HG02973 (cell line): Measurements from ENCODE around the gene FBXW11.
A peak's percentile ranks its signal among the peaks of the same experiment; 100 is the strongest.
"Not testable (repeated sequence)": the region's sequence is repeated elsewhere in the genome, so short reads cannot be mapped to it uniquely, and the experiment has no call there.

ENCODE experiments used
- ATAC-seq: cut with Tn5 transposase; IDR thresholded peaks from one replicate; pipeline ENCODE4 v1.9.1; 2021; ENCODE audit warnings: moderate library complexity; ENCODE audit not compliant: unreplicated experiment

The FBXW11 gene

GRCh38 chr5:172020110-172020786 is 13.8 kb upstream of the FBXW11 start:
- ATAC-seq, result not testable (repeated sequence)

- no peak for ATAC-seq
These were observed 8.9 kb upstream of the FBXW11 start for GRCh38 chr5:172015346-172015745.

GRCh38 chr5:172010278-172010677 is 3.8 kb upstream of the FBXW11 start:
- no peak for ATAC-seq

- no peak for ATAC-seq
These were observed 3.3 kb upstream of the FBXW11 start for GRCh38 chr5:172009536-172010270.

GRCh38 chr5:172008689-172009141 is 2.3 kb upstream of the FBXW11 start:
- ATAC-seq, result no peak

GRCh38 chr5:172008111-172008455 is 1.6 kb upstream of the FBXW11 start:
- ATAC-seq, result no peak

GRCh38 chr5:172007175-172008110 is 1.0 kb upstream of the FBXW11 start:
- ATAC-seq, result no peak

- ATAC-seq, result no peak
These were observed 624 bp downstream of the FBXW11 start for GRCh38 chr5:172005708-172006320.

GRCh38 chr5:172004824-172005237 is 1.6 kb downstream of the FBXW11 start:
- no peak for ATAC-seq

- ATAC-seq, result no peak
These were observed 2.7 kb downstream of the FBXW11 start for GRCh38 chr5:172003746-172004145.

GRCh38 chr5:172002840-172003512 is 3.5 kb downstream of the FBXW11 start:
- ATAC-seq, result no peak

GRCh38 chr5:172002310-172002709 is 4.1 kb downstream of the FBXW11 start:
- ATAC-seq, result no peak

- peak; percentile 47 for ATAC-seq
These were observed 6.6 kb downstream of the FBXW11 start for GRCh38 chr5:171999877-172000276.

GRCh38 chr5:171999100-171999499 is 7.3 kb downstream of the FBXW11 start:
- no peak for ATAC-seq

GRCh38 chr5:171997011-171997410 is 9.4 kb downstream of the FBXW11 start:
- no peak for ATAC-seq

- ATAC-seq, result no peak
These were observed 13.6 kb downstream of the FBXW11 start for GRCh38 chr5:171992813-171993212.

GRCh38 chr5:171992305-171992704 is 14.1 kb downstream of the FBXW11 start:
- ATAC-seq, result no peak

GRCh38 chr5:171990713-171991015 is 15.8 kb downstream of the FBXW11 start:
- no peak for ATAC-seq

GRCh38 chr5:171989946-171990712 is 16.3 kb downstream of the FBXW11 start:
- ATAC-seq, result no peak

GRCh38 chr5:171989276-171989675 is 17.2 kb downstream of the FBXW11 start:
- peak; percentile 66 for ATAC-seq
